ENCODE measurements around the gene CSNK1G3.

The CSNK1G3 gene

DNA sequence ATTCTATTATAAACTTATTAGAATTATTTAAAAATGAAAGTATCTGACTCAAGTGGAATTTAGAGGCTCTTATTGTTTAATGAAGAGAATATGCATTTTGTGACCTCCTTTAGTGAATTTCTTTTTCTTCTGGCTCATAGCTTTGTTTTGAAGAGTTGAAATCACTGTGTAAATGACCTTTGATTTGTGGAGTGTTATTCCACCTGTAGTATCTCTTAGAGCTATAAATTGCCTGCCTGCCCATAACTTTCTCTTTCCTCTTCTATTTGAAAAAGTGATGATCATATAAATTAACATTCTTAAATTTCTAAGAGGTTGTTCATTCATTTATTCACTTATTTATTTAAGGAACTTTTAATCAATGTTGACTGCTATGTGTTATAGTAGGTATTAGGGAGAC, 16.1 kb downstream of the CSNK1G3 start:
- no peaks in the 10 kb centered on the region for H3K36me3 ChIP-seq (ENCODE audit: control insufficient read depth, insufficient read depth, low read length)
- no peaks in the 10 kb centered on the region for H3K27me3 ChIP-seq (replicated peaks; ENCODE audit: control insufficient read depth, insufficient read depth, low read length)
- TF ChIP-seq, protein P1, sequence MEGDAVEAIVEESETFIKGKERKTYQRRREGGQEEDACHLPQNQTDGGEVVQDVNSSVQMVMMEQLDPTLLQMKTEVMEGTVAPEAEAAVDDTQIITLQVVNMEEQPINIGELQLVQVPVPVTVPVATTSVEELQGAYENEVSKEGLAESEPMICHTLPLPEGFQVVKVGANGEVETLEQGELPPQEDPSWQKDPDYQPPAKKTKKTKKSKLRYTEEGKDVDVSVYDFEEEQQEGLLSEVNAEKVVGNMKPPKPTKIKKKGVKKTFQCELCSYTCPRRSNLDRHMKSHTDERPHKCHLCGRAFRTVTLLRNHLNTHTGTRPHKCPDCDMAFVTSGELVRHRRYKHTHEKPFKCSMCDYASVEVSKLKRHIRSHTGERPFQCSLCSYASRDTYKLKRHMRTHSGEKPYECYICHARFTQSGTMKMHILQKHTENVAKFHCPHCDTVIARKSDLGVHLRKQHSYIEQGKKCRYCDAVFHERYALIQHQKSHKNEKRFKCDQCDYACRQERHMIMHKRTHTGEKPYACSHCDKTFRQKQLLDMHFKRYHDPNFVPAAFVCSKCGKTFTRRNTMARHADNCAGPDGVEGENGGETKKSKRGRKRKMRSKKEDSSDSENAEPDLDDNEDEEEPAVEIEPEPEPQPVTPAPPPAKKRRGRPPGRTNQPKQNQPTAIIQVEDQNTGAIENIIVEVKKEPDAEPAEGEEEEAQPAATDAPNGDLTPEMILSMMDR (IDR thresholded peaks at IDR 0.05; ENCODE audit: insufficient read depth, low read length, poor library complexity, severe bottlenecking) = no peak
- no peak overlapping the region for H3K4me3 ChIP-seq (replicated peaks; ENCODE audit: low read depth, low read length)
- DNase-seq (ENCODE audit: extremely low read depth, insufficient read length) = no peak

DNA sequence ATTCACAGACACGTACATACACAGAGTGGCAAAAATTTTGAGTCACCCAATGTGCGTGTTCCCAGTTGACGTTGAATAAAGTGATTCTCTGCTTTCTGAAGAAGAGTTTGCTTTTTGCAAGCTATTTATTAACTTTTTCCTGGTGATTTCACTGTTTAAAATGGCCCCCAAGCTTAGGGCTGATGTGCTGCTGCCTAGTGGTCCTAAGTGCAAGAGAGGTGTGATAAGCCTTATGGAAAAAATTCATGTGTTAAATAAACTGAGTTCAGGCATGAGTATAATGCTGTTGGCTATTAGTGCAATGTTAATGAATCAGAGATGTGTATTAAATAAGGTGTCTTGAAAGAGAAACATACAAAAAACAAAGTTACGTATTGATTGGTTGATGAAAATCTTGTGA, 16.9 kb downstream of the CSNK1G3 start:
- Histone ChIP-seq H3K27me3 (replicated peaks; ENCODE audit: control insufficient read depth, insufficient read depth, low read length) (no peaks in the 10 kb centered on the region), H3K4me3 (replicated peaks; ENCODE audit: low read depth, low read length) (no peak overlapping the region), H3K36me3 (ENCODE audit: control insufficient read depth, insufficient read depth, low read length) (no peaks in the 10 kb centered on the region)
- TF ChIP-seq, protein P1 (IDR thresholded peaks at IDR 0.05; ENCODE audit: insufficient read depth, low read length, poor library complexity, severe bottlenecking) = no peak
- no peak for DNase-seq (ENCODE audit: extremely low read depth, insufficient read length)

DNA sequence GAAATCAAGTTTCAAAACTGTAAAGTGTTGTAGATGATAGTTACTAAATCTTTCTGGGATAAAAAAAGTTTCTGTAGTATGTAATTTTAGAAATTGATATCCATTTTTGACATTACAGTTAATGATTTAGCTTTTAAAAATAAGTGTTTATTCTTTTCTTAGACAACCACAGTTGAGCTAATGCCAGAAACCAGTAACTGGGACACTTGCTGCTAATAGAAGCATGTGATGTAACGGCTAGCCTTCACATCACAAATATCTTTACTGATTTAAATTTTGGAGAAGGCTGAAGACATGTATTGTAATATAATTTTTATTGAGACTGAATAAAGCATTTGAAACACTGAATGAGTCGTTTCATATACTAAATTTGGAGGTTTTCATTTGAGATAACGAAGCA, 18.8 kb downstream of the CSNK1G3 start:
- Histone ChIP-seq H3K36me3 (ENCODE audit: control insufficient read depth, insufficient read depth, low read length) (no peaks in the 10 kb centered on the region), H3K27me3 (replicated peaks; ENCODE audit: control insufficient read depth, insufficient read depth, low read length) (no peaks in the 10 kb centered on the region), H3K4me3 (replicated peaks; ENCODE audit: low read depth, low read length) (no peak overlapping the region)
- TF ChIP-seq, protein P1 (IDR thresholded peaks at IDR 0.05; ENCODE audit: insufficient read depth, low read length, poor library complexity, severe bottlenecking) = no peak
- DNase-seq (ENCODE audit: extremely low read depth, insufficient read length) = no peak

DNA sequence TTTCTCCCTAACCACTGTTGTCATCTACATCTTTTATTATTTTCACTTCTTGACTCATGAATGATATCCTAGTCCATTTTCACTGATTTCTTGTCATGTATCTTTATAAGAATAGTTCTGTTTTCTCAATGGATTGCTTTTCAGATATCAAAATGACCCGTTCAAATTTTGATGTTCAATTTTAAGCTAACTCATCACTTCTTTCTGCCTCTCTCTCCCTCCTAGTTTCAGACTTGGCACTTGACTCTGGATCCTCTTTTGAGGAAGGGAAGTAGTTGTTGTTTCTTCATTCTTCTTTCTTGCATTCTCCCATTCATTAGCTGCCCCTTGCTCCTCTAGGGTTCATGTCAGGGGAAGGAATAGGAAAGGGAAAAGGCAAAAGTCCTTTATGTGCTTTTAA, 23.7 kb downstream of the CSNK1G3 start:
- Histone ChIP-seq H3K4me3 (replicated peaks; ENCODE audit: low read depth, low read length) (no peak overlapping the region), H3K36me3 (ENCODE audit: control insufficient read depth, insufficient read depth, low read length) (no peaks in the 10 kb centered on the region), H3K27me3 (replicated peaks; ENCODE audit: control insufficient read depth, insufficient read depth, low read length) (no peaks in the 10 kb centered on the region)
- DNase-seq (ENCODE audit: extremely low read depth, insufficient read length) = no peak
- TF ChIP-seq, protein P1 (IDR thresholded peaks at IDR 0.05; ENCODE audit: insufficient read depth, low read length, poor library complexity, severe bottlenecking) = no peak

DNA sequence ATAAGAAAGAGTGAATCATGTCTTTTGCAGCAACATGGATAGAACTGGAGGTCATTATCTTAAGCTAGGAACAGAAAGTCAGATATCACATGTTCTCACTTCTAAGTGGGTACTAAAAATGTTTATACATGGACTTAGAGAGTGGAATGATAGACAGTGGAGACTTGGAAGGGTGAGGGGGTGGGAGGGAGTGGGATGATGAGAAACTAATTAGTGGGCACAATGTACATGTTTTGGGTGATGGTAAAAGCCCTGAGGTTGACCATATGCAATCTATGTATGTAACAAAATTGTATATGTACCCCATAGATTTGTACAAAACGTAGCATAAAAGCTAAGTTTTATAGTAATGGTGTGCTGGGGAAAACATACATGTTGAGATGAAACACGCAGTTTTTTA, 25.3 kb downstream of the CSNK1G3 start:
- Histone ChIP-seq H3K27me3 (replicated peaks; ENCODE audit: control insufficient read depth, insufficient read depth, low read length) (no peaks in the 10 kb centered on the region), H3K4me3 (replicated peaks; ENCODE audit: low read depth, low read length) (no peak overlapping the region), H3K36me3 (ENCODE audit: control insufficient read depth, insufficient read depth, low read length) (no peaks in the 10 kb centered on the region)
- no peak for DNase-seq (ENCODE audit: extremely low read depth, insufficient read length)
- TF ChIP-seq, protein P1 (IDR thresholded peaks at IDR 0.05; ENCODE audit: insufficient read depth, low read length, poor library complexity, severe bottlenecking) = no peak

DNA sequence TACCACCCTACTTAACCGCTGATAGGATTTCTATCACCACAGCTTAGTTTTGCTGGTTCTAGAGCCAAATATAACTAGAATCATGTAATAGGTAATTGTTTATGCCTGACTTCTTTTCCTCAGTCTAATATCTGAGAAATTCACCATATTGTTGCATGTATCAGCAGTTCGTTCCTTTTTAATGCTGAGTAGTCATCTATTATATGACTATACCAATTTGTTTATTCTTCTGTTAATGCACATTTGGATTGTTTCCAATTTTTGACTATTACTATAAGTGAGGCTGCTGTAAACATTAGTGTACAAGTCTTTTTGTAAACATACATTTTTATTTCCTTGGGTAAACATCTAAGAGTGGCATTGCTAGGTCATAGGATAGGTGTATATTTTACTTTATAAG, 25.9 kb downstream of the CSNK1G3 start:
- TF ChIP-seq, protein P1 (IDR thresholded peaks at IDR 0.05; ENCODE audit: insufficient read depth, low read length, poor library complexity, severe bottlenecking) = no peak
- H3K4me3 ChIP-seq (replicated peaks; ENCODE audit: low read depth, low read length) = no peak overlapping the region
- no peaks in the 10 kb centered on the region for H3K27me3 ChIP-seq (replicated peaks; ENCODE audit: control insufficient read depth, insufficient read depth, low read length)
- no peaks in the 10 kb centered on the region for H3K36me3 ChIP-seq (ENCODE audit: control insufficient read depth, insufficient read depth, low read length)
- DNase-seq (ENCODE audit: extremely low read depth, insufficient read length) = no peak
